WTC11 (cell line): ENCODE measurements around the gene STPG2. TPM values are rescaled to one million over a fixed set of nuclear protein-coding genes. Genes with fewer than 3 reads are reported as not detected.

Experiments
- ATAC-seq: fragments of 200-7000 bp; cut with Tn5 transposase; 2 replicates; pipeline ENCODE4 v1.10.0; 2021; ENCODE audit warnings: mild to moderate bottlenecking, moderate library complexity
- CTCF ChIA-PET: fragments of 300-600 bp; sonication (Branson Sonifier 250); formaldehyde crosslinking; loops from one replicate; lab custom pipeline; 2021; ENCODE audit warnings: antibody characterized with exemption; lab: Charles Lee
- POLR2A ChIA-PET: fragments of 350-600 bp; sonication (Branson Sonifier 250); formaldehyde crosslinking; loops from one replicate; lab custom pipeline; 2021; ENCODE audit warnings: antibody characterized with exemption; lab: Charles Lee
- DNase-seq: peaks from one replicate; pipeline ENCODE4 v3.0.0; 2021; ENCODE audit warnings: low spot score
- H3K27ac Mint-ChIP-seq: 2 replicates; pipeline ENCODE4 v1.8.0; 2021; ENCODE audit warnings: mixed read lengths
- H3K27me3 Mint-ChIP-seq: 2 replicates; pipeline ENCODE4 v1.8.0; 2021; ENCODE audit warnings: low read depth, mild to moderate bottlenecking, moderate library complexity, mixed read lengths
- H3K36me3 Mint-ChIP-seq: 2 replicates; pipeline ENCODE4 v1.8.0; 2021; ENCODE audit warnings: mixed read lengths
- H3K4me1 Mint-ChIP-seq: 2 replicates; pipeline ENCODE4 v1.8.0; 2022; ENCODE audit warnings: mixed read lengths
- H3K4me3 Mint-ChIP-seq: 2 replicates; pipeline ENCODE4 v1.8.0; 2021; ENCODE audit warnings: mild to moderate bottlenecking, moderate library complexity, mixed read lengths
- H3K9me3 Mint-ChIP-seq: 2 replicates; pipeline ENCODE4 v1.8.0; 2021; ENCODE audit warnings: mixed read lengths
- AR ChIP-seq: fragments of 250-450 bp; sonication (Bioruptor Pico); IDR thresholded peaks from 2 replicates; pipeline ENCODE4 v1.9.0; 2021; ENCODE audit warnings: mild to moderate bottlenecking
- ATF2 ChIP-seq: sonication (generic); formaldehyde crosslinking; IDR thresholded peaks from 2 replicates; pipeline ENCODE4 v1.8.1; 2022; ENCODE audit warnings: low read depth, missing genetic modification reagents, borderline replicate concordance
- CDX4 ChIP-seq: fragments of 250-450 bp; sonication (Bioruptor Pico); IDR thresholded peaks from 2 replicates; pipeline ENCODE4 v1.9.0; 2021; ENCODE audit warnings: moderate library complexity, mild to moderate bottlenecking, inconsistent platforms, borderline replicate concordance
- E2F1 ChIP-seq: sonication (generic); formaldehyde crosslinking; IDR thresholded peaks from 2 replicates; pipeline ENCODE4 v1.8.0; 2022; ENCODE audit warnings: mild to moderate bottlenecking, missing genetic modification reagents
- ERG ChIP-seq: fragments of 250-450 bp; sonication (Bioruptor Pico); IDR thresholded peaks from 2 replicates; pipeline ENCODE4 v1.8.0; 2021; ENCODE audit warnings: mild to moderate bottlenecking
- FOXK1 ChIP-seq: sonication (generic); formaldehyde crosslinking; IDR thresholded peaks from 2 replicates; pipeline ENCODE4 v1.8.0; 2022; ENCODE audit warnings: mild to moderate bottlenecking, moderate library complexity, missing genetic modification reagents
- IRF1 ChIP-seq: sonication (generic); formaldehyde crosslinking; IDR thresholded peaks from 2 replicates; pipeline ENCODE4 v1.8.0; 2023; ENCODE audit warnings: missing genetic modification reagents
- IRF2 ChIP-seq: sonication (generic); formaldehyde crosslinking; IDR thresholded peaks from 2 replicates; pipeline ENCODE4 v1.8.0; 2022; ENCODE audit warnings: low read depth, missing genetic modification reagents, borderline replicate concordance
- MLX ChIP-seq: sonication (generic); formaldehyde crosslinking; IDR thresholded peaks from 2 replicates; pipeline ENCODE4 v1.8.1; 2023; ENCODE audit warnings: mild to moderate bottlenecking, missing genetic modification reagents, moderate library complexity
- TEAD4 ChIP-seq: sonication (generic); formaldehyde crosslinking; IDR thresholded peaks from 2 replicates; pipeline ENCODE4 v1.8.0; 2022; ENCODE audit warnings: mild to moderate bottlenecking, missing genetic modification reagents
- TP53 ChIP-seq: sonication (generic); formaldehyde crosslinking; IDR thresholded peaks from 2 replicates; pipeline ENCODE4 v1.8.1; 2023; ENCODE audit warnings: mild to moderate bottlenecking, missing genetic modification reagents
- ZBTB21 ChIP-seq: sonication (generic); formaldehyde crosslinking; IDR thresholded peaks from 2 replicates; pipeline ENCODE4 v1.8.1; 2023; ENCODE audit warnings: mild to moderate bottlenecking, missing genetic modification reagents, borderline replicate concordance
- ZNF121 ChIP-seq: sonication (generic); formaldehyde crosslinking; IDR thresholded peaks from 2 replicates; pipeline ENCODE4 v1.8.0; 2023; ENCODE audit warnings: missing genetic modification reagents
- ZNF138 ChIP-seq: sonication (generic); formaldehyde crosslinking; conservative IDR thresholded peaks from 2 replicates; pipeline ENCODE4 v1.8.1; 2022; ENCODE audit warnings: mild to moderate bottlenecking, moderate library complexity, missing genetic modification reagents
- ZNF281 ChIP-seq: sonication (generic); formaldehyde crosslinking; IDR thresholded peaks from 2 replicates; pipeline ENCODE4 v1.8.0; 2023; ENCODE audit warnings: mild to moderate bottlenecking, missing genetic modification reagents
- ZNF416 ChIP-seq: fragments of 250-450 bp; sonication (Bioruptor Pico); IDR thresholded peaks from 2 replicates; pipeline ENCODE4 v1.9.0; 2021; ENCODE audit warnings: mild to moderate bottlenecking, inconsistent platforms
- total RNA-seq: library from RNA; stranded (reverse); gene quantifications from 3 replicates; pipeline ENCODE4 v1.2.3, GENCODE V29; 2021

STPG2 gene
- total RNA-seq, 1 experiment from 2014 or later, result 0.17 TPM

GRCh38 chr4:97912156-97912555 lies 231.1 kb downstream of the STPG2 start:
- Mint-ChIP-seq H3K27ac (no peak overlapping the region), H3K36me3 (peaks cover 2% of the 10 kb centered on the region; the same call in 1 of the 2 replicates), H3K4me1 (peaks cover 20% of the 10 kb centered on the region), H3K9me3 (peaks cover 3% of the 10 kb centered on the region; the same call in 1 of the 2 replicates), H3K4me3 (no peak overlapping the region), H3K27me3 (peaks cover 10% of the 10 kb centered on the region)
- ChIA-PET POLR2A (no interaction called here), CTCF (no interaction called here)
- ATAC-seq, result no peak
- TF ChIP-seq ERG (CRISPR knock-in tag) (no peak), FOXK1 (no peak), ZNF121 (no peak), ZNF416 (CRISPR knock-in tag) (no peak), AR (CRISPR knock-in tag) (no peak), TEAD4 (no peak), MLX (CRISPR knock-in tag) (no peak)
- DNase-seq, result no peak

- peak; percentile 88 for ATAC-seq
- Mint-ChIP-seq H3K36me3 (peaks cover 2% of the 10 kb centered on the region), H3K27me3 (peaks cover 10% of the 10 kb centered on the region), H3K9me3 (peaks cover 3% of the 10 kb centered on the region; the same call in 1 of the 2 replicates), H3K27ac (no peak overlapping the region), H3K4me3 (no peak overlapping the region), H3K4me1 (peaks cover 20% of the 10 kb centered on the region)
- DNase-seq, result peak; percentile 57
- TF ChIP-seq ZNF138 (CRISPR knock-in tag) (no peak), ATF2 (no peak), ZBTB21 (CRISPR knock-in tag) (no peak), TP53 (CRISPR knock-in tag) (no peak), IRF2 (CRISPR knock-in tag) (no peak), ERG (CRISPR knock-in tag) (no peak)
- CTCF ChIA-PET, result interaction anchor here (1.4 kb wide), 2 partner anchors 76 to 116 kb away, joined by 5 read pairs; no protein-coding TSS in a partner anchor
- POLR2A ChIA-PET, result no interaction called here
Measured at GRCh38 chr4:97911236-97911906, 231.9 kb downstream of the STPG2 start.

GRCh38 chr4:97910005-97910404 lies 233.3 kb downstream of the STPG2 start:
- ATAC-seq (peak; percentile 93), DNase-seq (peak; percentile 26)
- Mint-ChIP-seq H3K27ac (no peak overlapping the region), H3K4me1 (peaks cover 26% of the 10 kb centered on the region), H3K4me3 (no peak overlapping the region), H3K27me3 (peaks cover 18% of the 10 kb centered on the region), H3K9me3 (peaks cover 13% of the 10 kb centered on the region), H3K36me3 (peaks cover 10% of the 10 kb centered on the region)
- ChIA-PET CTCF (interaction anchor here (1.4 kb wide), 1 partner anchor 77 kb away, joined by 5 read pairs; no protein-coding TSS in a partner anchor), POLR2A (no interaction called here)
- TF ChIP-seq CDX4 (CRISPR knock-in tag) (no peak), E2F1 (CRISPR knock-in tag) (no peak), ZNF281 (CRISPR knock-in tag) (no peak), IRF2 (CRISPR knock-in tag) (no peak), IRF1 (CRISPR knock-in tag) (no peak)
